HCT116 (cell line): ENCODE data around the gene SRP68. TPM values are rescaled to one million over a fixed set of nuclear protein-coding genes. Genes with fewer than 3 reads are reported as not detected.

Experiments
- ATAC-seq: fragments of 200-7000 bp; cut with Tn5 transposase; 2 replicates; pipeline ENCODE4 v1.9.1; 2020; ENCODE audit warnings: mild to moderate bottlenecking, moderate library complexity
- BruUV-seq: library from RNA; stranded (reverse); fragments of 400-500 nt; replicated peaks from 2 replicates; lab custom pipeline; 2021; lab: Mats Ljungman, UMichigan
- CTCF ChIA-PET: fragments of 300-600 bp; sonication (Branson Sonifier 250); formaldehyde crosslinking; loops from one replicate; lab custom pipeline; 2021; ENCODE audit warnings: antibody characterized with exemption; lab: Charles Lee
- POLR2A ChIA-PET: fragments of 300-600, 350-600 bp; sonication (Branson Sonifier 250); formaldehyde crosslinking; loops from one replicate; lab custom pipeline; 2021; ENCODE audit warnings: antibody characterized with exemption; lab: Charles Lee
- RAD21 ChIA-PET, 2 experiments: fragments of 300-600 bp; sonication (Branson Sonifier 250); formaldehyde crosslinking; loops; one replicate each; lab custom pipeline; 2023; ENCODE audit warnings: low total read pairs in 2 of 2; ENCODE audit not compliant: uncharacterized antibody in 2 of 2, unreplicated experiment in 2 of 2, low non-redundant PET in 1 of 2; lab: Charles Lee
- DNase-seq: peaks from one replicate; pipeline ENCODE4 v3.0.0-alpha.2; 2010; ENCODE audit warnings: low read depth, low spot score
- H2AFZ ChIP-seq: fragments of 200-600 bp; shearing (Covaris generic), sonication (generic); 2 replicates; pipeline ENCODE4 v1.6.1; 2017; ENCODE audit warnings: low read depth, mixed run types, mixed read lengths, antibody characterized with exemption, low read length; ENCODE audit not compliant: poor library complexity, severe bottlenecking
- H3K27ac ChIP-seq: 2 replicates; pipeline ENCODE4 v1.5.1; 2012; ENCODE audit warnings: low read depth, low read length
- H3K27me3 ChIP-seq: fragments of 200-600 bp; sonication (generic); 2 replicates; pipeline ENCODE4 v1.6.1; 2016; ENCODE audit warnings: mixed run types, low read length, mixed read lengths; ENCODE audit not compliant: insufficient read depth
- H3K36me3 ChIP-seq, 2 experiments: fragments of 200-500 bp in 1 of 2; fragments of 200-600 bp in 1 of 2; sonication (Bioruptor generic) in 1 of 2; sonication (generic) in 1 of 2; 2 replicates each; pipeline versions ENCODE4 v1.5.1 to v1.6.1; 2014 to 2016; ENCODE audit warnings: low read length in 2 of 2, inconsistent platforms in 1 of 2, mixed read lengths in 1 of 2, mixed run types in 1 of 2; ENCODE audit not compliant: insufficient read depth in 2 of 2, control insufficient read depth in 1 of 2
- H3K4me1 ChIP-seq, 2 experiments: fragments of 200-600 bp in 1 of 2; sonication (generic) in 1 of 2; 2 replicates each; pipeline versions ENCODE4 v1.5.1 to v1.6.1; 2012 to 2017; ENCODE audit warnings: low read length in 2 of 2, inconsistent platforms in 1 of 2, mild to moderate bottlenecking in 1 of 2, mixed read lengths in 1 of 2, mixed run types in 1 of 2, moderate library complexity in 1 of 2; ENCODE audit not compliant: insufficient read depth in 2 of 2, control insufficient read depth in 1 of 2
- H3K4me2 ChIP-seq: fragments of 200-600 bp; sonication (generic); 2 replicates; pipeline ENCODE4 v1.6.1; 2017; ENCODE audit warnings: mixed run types, low read length, mixed read lengths
- H3K4me3 ChIP-seq, 2 experiments: fragments of 200-600 bp in 1 of 2; sonication (generic) in 1 of 2; replicated peaks in 1 of 2; 2 replicates each; pipeline ENCODE4 v1.5.1; 2011 to 2016; ENCODE audit warnings: low read length in 2 of 2, control low read depth in 1 of 2, low read depth in 1 of 2, mild to moderate bottlenecking in 1 of 2, mixed read lengths in 1 of 2, mixed run types in 1 of 2
- H3K79me2 ChIP-seq: fragments of 200-600 bp; sonication (generic); 2 replicates; pipeline ENCODE4 v1.6.1; 2017; ENCODE audit warnings: mild to moderate bottlenecking, mixed run types, low read length, moderate library complexity, mixed read lengths; ENCODE audit not compliant: insufficient read depth
- H3K9ac ChIP-seq: fragments of 200-600 bp; sonication (generic); 2 replicates; pipeline ENCODE4 v1.6.1; 2016; ENCODE audit warnings: low read length, mixed read lengths
- H3K9me2 ChIP-seq: fragments of 200-600 bp; sonication (generic), shearing (Covaris generic); 2 replicates; pipeline ENCODE4 v1.6.1; 2017; ENCODE audit warnings: mixed run types, mild to moderate bottlenecking, moderate library complexity; ENCODE audit not compliant: insufficient read depth
- H3K9me3 ChIP-seq, 2 experiments: fragments of 200-500 bp in 1 of 2; fragments of 200-600 bp in 1 of 2; sonication (Bioruptor generic) in 1 of 2; sonication (generic) in 1 of 2; 2 replicates each; pipeline ENCODE4 v1.6.1; 2014 to 2017; ENCODE audit warnings: low read length in 2 of 2, mixed read lengths in 2 of 2, inconsistent platforms in 1 of 2, low read depth in 1 of 2, mild to moderate bottlenecking in 1 of 2, mixed run types in 1 of 2, moderate library complexity in 1 of 2; ENCODE audit not compliant: control insufficient read depth in 1 of 2, insufficient read depth in 1 of 2
- H4K20me1 ChIP-seq: fragments of 200-600 bp; sonication (generic), shearing (Covaris generic); 2 replicates; pipeline ENCODE4 v1.6.1; 2017; ENCODE audit warnings: mixed run types, mild to moderate bottlenecking, moderate library complexity; ENCODE audit not compliant: insufficient read depth
- EZH2 ChIP-seq: fragments of 200-600 bp; sonication (generic); IDR thresholded peaks from 2 replicates; pipeline ENCODE4 v1.6.1; 2017; ENCODE audit warnings: antibody characterized with exemption, mixed run types
- REST ChIP-seq: IDR thresholded peaks from 2 replicates; pipeline ENCODE4 v1.6.1; 2012; ENCODE audit warnings: low read depth
- SP1 ChIP-seq: IDR thresholded peaks from 2 replicates; pipeline ENCODE4 v1.6.1; 2012; ENCODE audit warnings: low read depth
- ZBTB33 ChIP-seq: IDR thresholded peaks from 2 replicates; pipeline ENCODE4 v1.6.1; 2011; ENCODE audit warnings: mild to moderate bottlenecking, low read length, moderate library complexity; ENCODE audit not compliant: insufficient replicate concordance; ENCODE audit errors: extremely low read depth
- intact Hi-C: fragments of 100-400 bp; cut with micrococcal nuclease; formaldehyde crosslinking; loops from 2 replicates; pipeline ENCODE4 v1.10.0; 2022
- total RNA-seq: library from RNA; stranded (reverse); gene quantifications from one replicate; pipeline ENCODE4 v1.2.1, GENCODE V29; 2021; ENCODE audit not compliant: unreplicated experiment

The SRP68 gene
- total RNA-seq, 1 experiment from 2014 or later: 152 TPM

- BruUV-seq: no TSS peak
- TF ChIP-seq SP1 (no peak), ZBTB33 (no peak), REST (no peak), EZH2 (no peak)
- Histone ChIP-seq H3K4me1 (peaks cover 2 to 6% of the 10 kb centered on the region in 2 experiments; a peak in 3 of 4 replicates), H2AFZ (no peak overlapping the region), H3K4me3 (no peak overlapping the region), H3K9me2 (no peaks in the 10 kb centered on the region), H3K9me3 (no peaks in the 10 kb centered on the region), H3K9ac (no peak overlapping the region), H3K27me3 (no peaks in the 10 kb centered on the region), H3K27ac (no peak overlapping the region), H3K4me2 (no peak overlapping the region), H3K79me2 (peaks cover 63% of the 10 kb centered on the region), H4K20me1 (no peaks in the 10 kb centered on the region; the same call in 1 of the 2 replicates), H3K36me3 (peaks cover 60 to 74% of the 10 kb centered on the region in 2 experiments)
- no peak for DNase-seq
- no peak for ATAC-seq
- ChIA-PET CTCF (interaction anchor here (1.3 kb wide), 1 partner anchor 214 kb away, joined by 3 read pairs; no protein-coding TSS in a partner anchor), RAD21 (no interaction called here), POLR2A (no interaction called here)
- intact Hi-C loops: no loop called here
Observed at GRCh38 chr17:76065775-76066174, 6.5 kb downstream of the SRP68 start.
